ENCODE data around the gene SYNDIG1L.

Gene SYNDIG1L

GRCh38 chr14:74364271-74364880, 61.6 kb downstream of the SYNDIG1L start:
- no peak for DNase-seq (ENCODE audit: extremely low read depth in 1 of 2, low read depth in 1 of 2)

- DNase-seq (ENCODE audit: extremely low read depth in 1 of 2, low read depth in 1 of 2), result peak; percentile 23 to 35
Measured at GRCh38 chr14:74362361-74362915, 63.6 kb downstream of the SYNDIG1L start.

- DNase-seq (ENCODE audit: extremely low read depth in 1 of 2, low read depth in 1 of 2), result no peak
Measured at GRCh38 chr14:74360163-74360562, 65.8 kb downstream of the SYNDIG1L start.

- DNase-seq (ENCODE audit: extremely low read depth in 1 of 2, low read depth in 1 of 2), result no peak
Measured at GRCh38 chr14:74358176-74358829, 67.7 kb downstream of the SYNDIG1L start.

GRCh38 chr14:74357585-74357984, 68.4 kb downstream of the SYNDIG1L start:
- no peak for DNase-seq (ENCODE audit: extremely low read depth in 1 of 2, low read depth in 1 of 2)

GRCh38 chr14:74356892-74357575, 69.0 kb downstream of the SYNDIG1L start:
- DNase-seq (ENCODE audit: extremely low read depth in 1 of 2, low read depth in 1 of 2), result no peak

Measured in activated CD8-positive, alpha-beta memory T cell treated with anti-CD3 and anti-CD28 coated beads for 1 hour (primary cell).